ENCODE measurements around the gene CCNJ.

CCNJ gene

GRCh38 chr10:96049340-96049739 is 6.0 kb downstream of the CCNJ start:
- CTCF ChIA-PET, result no interaction called here
- no peak for TF ChIP-seq CTCF (conservative IDR thresholded peaks at IDR 0.05; ENCODE audit: low read depth)
- no peak for DNase-seq (ENCODE audit: low spot score)
- H3K27ac ChIP-seq, result no peak overlapping the region
- POLR2A ChIA-PET (ENCODE audit: low non-redundant PET), result no interaction called here

- CTCF ChIA-PET, result no interaction called here
- POLR2A ChIA-PET (ENCODE audit: low non-redundant PET), result no interaction called here
- DNase-seq (ENCODE audit: low spot score), result no peak
- no peak overlapping the region for H3K27ac ChIP-seq
- no peak for TF ChIP-seq CTCF (conservative IDR thresholded peaks at IDR 0.05; ENCODE audit: low read depth)
Observed at GRCh38 chr10:96053985-96054384, 10.6 kb downstream of the CCNJ start.

GRCh38 chr10:96056787-96057186 is 13.4 kb downstream of the CCNJ start:
- no peak for DNase-seq (ENCODE audit: low spot score)
- ChIA-PET POLR2A (ENCODE audit: low non-redundant PET) (no interaction called here), CTCF (interaction anchor here (0.5 to 0.8 kb wide), 2 partner anchors 10 to 38 kb away, joined by 3 to 8 read pairs; no protein-coding TSS in a partner anchor)
- TF ChIP-seq CTCF (conservative IDR thresholded peaks at IDR 0.05; ENCODE audit: low read depth), result no peak
- no peak overlapping the region for H3K27ac ChIP-seq

GRCh38 chr10:96061232-96061631 is 17.8 kb downstream of the CCNJ start:
- POLR2A ChIA-PET (ENCODE audit: low non-redundant PET), result no interaction called here
- no peak overlapping the region for H3K27ac ChIP-seq
- CTCF ChIA-PET, result interaction anchor here (0.6 to 0.8 kb wide), 3 partner anchors 9 to 1523 kb away, joined by 3 read pairs; partner anchors contain the start of gene HOGA1

GRCh38 chr10:96072674-96073073 is 29.3 kb downstream of the CCNJ start:
- H3K27ac ChIP-seq, result no peak overlapping the region
- ChIA-PET CTCF (interaction anchor here (0.7 kb wide), 1 partner anchor 262 kb away, joined by 5 read pairs; no protein-coding TSS in a partner anchor), POLR2A (ENCODE audit: low non-redundant PET) (no interaction called here)
- TF ChIP-seq CTCF (conservative IDR thresholded peaks at IDR 0.05; ENCODE audit: low read depth), result no peak
- no peak for DNase-seq (ENCODE audit: low spot score)

More at GRCh38 chr10:96061232-96061631, 17.8 kb downstream of the CCNJ start:
- no peak for DNase-seq (ENCODE audit: low spot score)
- TF ChIP-seq CTCF (conservative IDR thresholded peaks at IDR 0.05; ENCODE audit: low read depth), result no peak

GRCh38 chr10:96073722-96074121 is 30.3 kb downstream of the CCNJ start:
- H3K27ac ChIP-seq, result no peak overlapping the region
- TF ChIP-seq CTCF (conservative IDR thresholded peaks at IDR 0.05; ENCODE audit: low read depth), result no peak
- ChIA-PET POLR2A (ENCODE audit: low non-redundant PET) (no interaction called here), CTCF (no interaction called here)
- DNase-seq (ENCODE audit: low spot score), result peak; percentile 37

- CTCF ChIA-PET, result no interaction called here
- no peak for DNase-seq (ENCODE audit: low spot score)
- POLR2A ChIA-PET (ENCODE audit: low non-redundant PET), result no interaction called here
- no peak for TF ChIP-seq CTCF (conservative IDR thresholded peaks at IDR 0.05; ENCODE audit: low read depth)
- no peak overlapping the region for H3K27ac ChIP-seq
Observed at GRCh38 chr10:96074776-96075175, 31.4 kb downstream of the CCNJ start.
